Putamen (tissue), 1 donor: ENCODE measurements around the gene ZER1.
A peak's percentile ranks its signal among the peaks of the same experiment; 100 is the strongest.

Source experiments
- DNase-seq: peaks from one replicate; pipeline ENCODE4 v3.0.0-alpha.2; 2016; ENCODE audit warnings: low spot score

ZER1 gene

GRCh38 chr9:128690684-128691034 is 81.1 kb downstream of the ZER1 start:
- no peak for DNase-seq

DNA sequence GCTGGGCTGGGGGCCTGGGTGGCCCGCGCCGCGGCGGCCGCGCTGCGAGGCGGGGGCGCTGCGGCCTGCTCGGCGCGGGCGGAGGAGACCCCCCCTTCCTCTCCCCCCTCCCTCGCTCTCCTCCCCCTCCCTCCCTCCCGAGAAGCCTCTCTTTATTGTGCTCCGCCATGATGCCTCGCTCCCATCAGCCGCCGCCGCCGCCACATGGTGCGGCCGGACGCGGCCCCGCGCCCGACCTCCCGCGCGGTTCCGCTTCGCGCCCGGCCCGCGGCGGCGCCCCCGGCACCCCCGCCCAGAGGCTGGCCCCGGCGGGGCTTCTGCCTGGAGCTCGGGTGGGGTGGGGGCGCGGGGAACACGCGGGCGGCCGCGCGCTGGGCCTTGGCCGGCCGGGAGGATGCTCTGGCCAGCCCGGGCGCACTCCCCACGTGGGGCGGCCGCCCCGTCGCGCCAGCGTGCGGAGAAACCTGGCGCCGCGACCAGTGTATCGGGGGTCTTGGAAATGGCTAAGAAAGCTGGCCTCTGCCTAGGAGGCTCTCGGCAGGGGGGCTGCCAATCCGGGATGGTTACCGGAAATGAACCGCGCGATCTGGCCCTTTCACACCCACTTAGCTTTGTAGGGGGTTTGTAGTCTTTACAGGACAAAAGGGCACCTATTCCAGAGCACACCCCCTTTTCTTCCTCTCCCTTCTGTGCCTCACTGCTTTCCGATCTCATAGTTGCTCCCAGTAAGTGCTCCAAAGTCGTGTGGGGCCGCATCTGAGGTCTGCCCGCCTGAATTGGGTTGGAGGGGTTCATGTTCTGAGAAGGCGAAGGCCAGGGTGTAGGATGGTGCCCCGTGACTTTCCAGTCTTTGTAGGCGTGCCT is 81.7 kb downstream of the ZER1 start:
- peak; percentile 43 for DNase-seq

DNA sequence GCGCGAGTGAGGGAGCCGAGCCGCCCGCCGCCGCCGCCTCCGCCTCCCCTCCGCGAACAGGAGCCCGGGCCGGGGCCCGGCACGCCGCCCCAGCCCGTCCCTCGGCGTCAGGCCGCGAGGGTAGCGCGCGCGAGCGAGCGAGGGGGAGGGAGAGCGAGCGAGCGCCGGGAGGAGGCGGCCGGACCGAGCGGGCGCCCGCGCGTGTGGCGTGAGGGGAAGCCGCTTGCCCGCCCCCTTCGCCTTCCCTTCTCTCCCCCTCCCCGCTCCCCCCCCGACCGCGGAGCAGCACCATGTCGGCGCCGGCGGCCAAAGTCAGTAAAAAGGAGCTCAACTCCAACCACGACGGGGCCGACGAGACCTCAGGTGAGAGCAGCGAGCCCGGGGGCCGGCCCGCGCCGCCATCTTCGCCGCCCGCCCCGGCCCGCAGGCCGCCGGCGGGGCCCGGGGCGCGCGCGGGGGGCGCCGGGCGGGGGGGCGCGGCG is 82.4 kb downstream of the ZER1 start:
- no peak for DNase-seq

DNA sequence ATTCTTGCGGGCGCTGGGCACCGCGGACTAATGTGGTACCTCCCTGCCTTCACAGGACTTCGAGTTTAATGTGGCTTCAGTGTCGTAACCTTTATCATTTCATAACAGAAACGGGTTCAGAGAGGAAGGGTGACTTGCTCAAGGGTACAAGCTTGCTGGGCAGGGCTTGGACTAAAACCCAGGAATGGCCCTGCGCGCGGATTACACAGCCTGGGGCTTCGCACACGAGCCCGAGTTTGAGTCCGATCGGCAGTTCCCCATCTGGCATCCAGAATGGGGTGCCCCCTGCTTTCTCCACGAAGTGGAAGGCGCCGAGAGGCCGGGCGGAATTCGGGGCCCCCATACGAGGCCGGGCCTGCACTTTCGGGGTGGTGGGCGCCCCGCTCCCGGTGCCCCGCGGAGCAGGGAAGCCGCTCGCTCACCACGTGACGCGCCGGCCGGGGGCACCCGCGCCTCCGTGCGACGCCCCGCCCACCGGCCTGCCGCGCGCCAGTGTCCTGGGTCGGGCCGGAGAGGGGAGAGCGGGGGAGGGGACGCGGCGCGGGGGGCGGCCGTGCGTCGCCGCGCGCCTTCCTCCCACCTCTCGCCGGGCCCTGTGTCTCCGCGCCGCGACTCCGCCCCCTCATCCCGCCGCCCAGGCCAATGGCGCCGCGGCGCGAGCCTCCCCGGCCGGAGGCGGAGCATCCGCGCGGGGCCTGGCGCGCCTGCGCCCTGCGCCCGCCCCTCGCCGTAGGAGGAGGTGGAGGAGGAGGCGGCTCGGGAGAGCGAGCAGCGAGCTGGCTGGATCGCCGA is 83.0 kb downstream of the ZER1 start, which contains the start of gene SET:
SET (plus strand) TSS at position 722 of the 792 bp plus-strand sequence. CDS start 361 bp downstream, outside the sequence.
- DNase-seq: peak; percentile 94

DNA sequence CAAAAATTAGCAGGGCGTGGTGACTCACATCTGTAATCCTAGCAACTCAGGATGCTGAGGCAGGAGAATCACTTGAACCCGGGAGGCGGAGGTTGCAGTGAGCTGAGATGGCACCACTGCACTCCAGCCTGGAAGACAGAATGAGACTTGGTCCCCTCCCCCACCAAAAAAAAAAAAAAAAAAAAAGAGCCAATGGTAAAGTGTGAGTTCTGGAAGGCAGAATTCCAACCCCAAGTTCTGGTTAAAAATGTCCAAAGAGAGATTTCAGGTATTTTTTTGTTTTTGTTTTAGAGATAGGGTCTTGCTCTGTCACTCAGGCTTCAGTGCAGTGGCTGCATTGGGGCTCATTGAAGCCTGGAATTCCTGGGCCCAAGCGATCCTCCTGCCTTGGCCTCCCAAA is 84.3 kb downstream of the ZER1 start:
- no peak for DNase-seq

DNA sequence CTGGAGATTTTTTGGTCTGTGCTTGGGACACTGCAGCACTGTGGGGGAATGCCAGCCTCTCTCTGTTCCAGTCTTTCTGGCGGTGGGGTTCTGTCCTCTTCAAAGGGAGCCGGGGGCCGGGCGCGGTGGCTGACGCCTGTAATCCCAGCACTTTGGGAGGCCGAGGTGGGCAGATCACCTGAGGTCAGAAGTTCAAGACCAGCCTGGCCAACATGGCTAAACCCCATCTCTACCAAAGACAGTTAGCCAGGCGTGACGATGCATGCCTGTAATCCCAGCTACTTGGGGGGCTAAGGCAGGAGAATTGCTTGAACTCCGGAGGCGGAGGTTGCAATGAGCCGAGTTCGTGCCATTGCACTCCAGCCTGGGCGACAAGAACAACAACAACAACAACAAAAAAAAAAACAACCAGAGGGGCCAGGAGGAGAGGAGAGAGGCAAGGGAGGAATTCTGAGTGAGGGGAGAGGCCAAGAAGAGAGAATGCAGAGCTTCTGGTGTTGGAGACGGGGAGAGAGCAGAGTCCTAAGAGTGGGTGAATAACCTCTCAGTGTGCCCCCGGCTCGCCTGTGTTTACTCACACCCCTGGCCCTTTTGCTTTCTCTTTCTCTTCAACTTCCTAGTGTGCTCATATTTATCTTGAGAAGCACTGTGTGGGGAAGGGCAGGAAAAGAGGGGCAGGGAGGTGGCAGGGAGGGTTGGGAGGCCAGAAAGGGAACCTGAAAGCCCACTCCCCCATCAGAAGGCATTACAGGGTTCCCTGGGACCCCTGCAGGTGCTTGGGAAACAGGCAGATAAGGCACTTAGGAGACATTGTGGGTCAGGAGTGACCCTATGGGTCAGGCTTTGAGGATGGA is 85.9 kb downstream of the ZER1 start:
- no peak for DNase-seq

GRCh38 chr9:128684325-128685199 is 87.2 kb downstream of the ZER1 start:
- peak; percentile 34 for DNase-seq

DNA sequence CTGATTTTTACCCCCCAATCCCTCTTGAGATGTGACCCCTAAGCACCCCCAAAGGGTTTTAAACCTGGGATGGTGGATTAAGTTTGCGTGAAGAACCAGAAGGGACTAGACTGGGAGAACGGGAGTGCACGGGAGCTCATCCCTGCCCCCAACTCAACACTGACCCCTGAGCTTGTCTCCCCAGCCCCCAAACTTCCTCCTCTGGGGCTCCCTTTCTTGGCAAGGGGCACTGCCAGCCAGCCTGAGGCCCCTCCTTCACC is 87.7 kb downstream of the ZER1 start:
- no peak for DNase-seq

GRCh38 chr9:128683340-128684064 is 88.2 kb downstream of the ZER1 start:
- DNase-seq: no peak
